GM18520 (cell line): Measurements from ENCODE around the gene CAGE1.
"Not testable (repeated sequence)": the region's sequence is repeated elsewhere in the genome, so short reads cannot be mapped to it uniquely, and the experiment has no call there.

Experiments
- ATAC-seq: cut with Tn5 transposase; IDR thresholded peaks from one replicate; pipeline ENCODE4 v1.9.1; 2021; ENCODE audit not compliant: unreplicated experiment

The CAGE1 gene

DNA sequence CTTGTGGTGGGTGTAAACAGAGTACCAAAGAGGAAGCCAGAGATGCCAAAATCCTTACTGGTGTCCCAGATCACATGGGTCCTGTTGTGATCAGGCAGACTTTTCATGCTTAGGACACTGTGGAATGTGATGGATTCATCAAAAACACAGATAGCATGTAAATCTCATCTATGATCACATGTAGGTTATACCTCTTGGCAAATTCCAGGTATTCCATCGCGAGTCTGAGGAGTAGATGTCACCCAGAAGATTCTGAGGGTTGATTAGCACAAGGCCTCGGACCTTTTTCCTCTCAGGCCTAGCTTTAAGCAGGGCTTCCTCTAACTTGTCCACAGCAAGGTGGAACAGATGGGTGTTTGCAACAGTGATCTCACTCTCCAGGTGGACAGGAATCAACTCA, 48.3 kb downstream of the CAGE1 start:
- ATAC-seq = no peak

DNA sequence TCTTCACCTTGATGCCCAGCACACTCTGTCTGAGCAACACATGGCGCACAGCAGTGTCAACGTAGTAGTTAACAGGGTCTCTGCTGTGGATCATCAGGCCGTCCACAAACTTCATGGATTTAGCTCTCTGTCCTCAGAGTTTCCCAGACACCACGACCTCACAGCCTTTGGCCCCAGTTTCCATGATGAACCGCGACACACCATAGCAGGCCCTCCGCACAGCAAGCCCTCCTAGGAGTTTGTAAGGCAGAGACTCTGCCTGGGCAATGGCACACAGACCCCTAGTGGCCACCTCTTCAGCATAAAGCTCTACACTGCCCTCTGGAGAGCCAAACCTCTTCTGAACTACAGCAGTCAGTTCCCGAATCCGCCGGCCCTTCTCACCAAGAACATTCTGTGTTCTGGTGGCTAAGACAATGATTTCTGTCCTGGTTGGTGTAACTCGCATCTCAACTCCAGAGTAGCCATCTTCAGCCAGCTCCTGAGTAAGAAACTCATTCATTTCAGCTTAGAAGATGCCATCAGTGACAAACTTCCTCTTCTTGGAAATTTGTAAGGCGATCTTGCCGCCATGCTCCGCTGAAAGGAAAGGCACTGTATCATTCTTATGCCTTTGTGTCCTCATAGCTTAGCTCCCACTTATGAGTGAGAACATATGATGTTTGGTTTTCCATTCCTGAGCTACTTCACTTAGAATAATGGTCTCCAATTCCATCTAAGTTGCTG, 50.4 kb downstream of the CAGE1 start:
- ATAC-seq = not testable (repeated sequence)

DNA sequence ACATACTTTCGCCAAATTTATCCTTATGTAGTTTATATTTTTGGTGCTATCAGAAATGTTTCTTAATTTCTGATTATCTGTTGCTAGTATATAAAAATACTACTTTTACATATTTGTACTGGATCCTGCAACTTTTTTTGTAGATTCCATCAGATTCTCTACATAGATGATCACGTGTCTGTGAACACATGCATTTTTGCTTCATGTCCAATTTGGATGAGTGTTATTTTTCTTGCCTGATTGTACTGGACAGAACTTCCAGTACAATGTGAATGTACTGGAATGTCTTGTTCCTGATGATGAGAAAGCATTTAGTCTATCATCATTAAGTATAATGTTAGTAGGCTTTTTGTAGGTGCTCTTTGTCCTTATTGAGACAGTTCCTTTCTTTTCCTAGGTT, 51.5 kb downstream of the CAGE1 start:
- no peak for ATAC-seq

DNA sequence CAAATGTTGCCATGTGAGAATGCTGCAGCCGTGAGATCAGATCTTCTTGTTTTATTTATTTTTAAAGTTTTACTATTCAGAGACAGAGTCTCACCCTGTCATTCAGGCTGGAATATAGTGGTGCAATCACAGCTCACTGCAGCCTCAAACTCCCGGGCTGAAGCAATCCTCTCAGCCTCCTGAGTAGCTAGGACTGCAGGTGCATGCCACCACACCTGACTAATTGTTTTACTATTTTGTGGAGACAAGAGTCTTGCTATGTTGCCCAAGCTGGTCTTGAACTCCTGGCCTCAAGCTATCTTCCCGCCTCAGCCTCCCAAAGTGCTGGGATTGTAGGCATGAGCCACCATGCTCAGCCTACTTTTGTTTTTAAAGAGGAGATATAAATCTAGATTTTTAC, 54.0 kb downstream of the CAGE1 start:
- no peak for ATAC-seq

DNA sequence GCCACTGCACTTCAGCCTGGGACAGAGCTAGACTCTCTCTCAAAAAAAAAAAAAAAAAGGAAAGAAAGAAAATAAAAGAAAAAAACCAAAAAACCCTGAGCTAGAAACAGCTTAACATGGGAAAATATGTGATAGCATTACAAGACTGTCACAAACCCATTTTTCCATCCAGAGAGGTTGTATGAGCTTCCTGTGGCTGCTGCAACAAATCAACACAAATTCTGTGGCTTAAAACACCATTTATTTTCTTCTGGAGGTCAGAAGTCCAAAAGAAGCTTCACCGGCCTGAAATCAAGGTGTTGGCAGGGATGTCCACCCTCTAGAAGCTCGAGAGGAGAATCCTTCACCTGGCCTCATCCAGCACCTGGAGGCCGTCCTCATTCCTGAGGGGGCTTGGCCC, 54.9 kb downstream of the CAGE1 start:
- no peak for ATAC-seq

DNA sequence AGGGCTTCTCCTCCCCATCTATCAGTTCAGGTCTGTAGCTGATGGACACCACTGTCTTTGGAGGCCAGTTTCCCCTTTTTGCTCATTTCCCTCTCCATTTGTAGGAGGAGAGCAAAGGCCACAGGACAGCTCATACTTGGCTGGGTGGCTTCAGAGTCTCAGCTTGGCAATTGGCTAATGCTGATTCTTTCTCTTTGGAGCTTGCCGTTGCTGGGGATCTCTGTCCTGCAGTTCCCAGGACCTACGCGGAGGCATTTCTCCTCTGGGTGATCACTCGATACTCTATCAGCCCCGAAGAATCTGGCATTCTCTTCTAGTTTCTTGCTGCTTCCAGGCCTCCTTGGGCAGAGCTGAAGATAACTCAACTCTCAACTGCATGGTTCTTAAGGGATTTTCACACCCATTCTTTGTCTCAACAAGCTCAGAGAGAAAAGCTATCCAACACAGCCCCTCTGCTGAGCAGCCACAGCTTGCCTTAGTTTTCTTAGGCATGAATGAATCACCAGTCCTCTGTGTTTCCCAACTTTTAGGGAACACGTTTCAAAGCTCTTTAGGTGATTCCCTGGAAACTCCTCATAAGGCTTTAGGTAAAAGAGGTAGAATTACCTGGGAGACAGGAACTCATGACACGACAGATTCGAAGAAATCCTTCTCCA, 57.3 kb downstream of the CAGE1 start:
- no peak for ATAC-seq

DNA sequence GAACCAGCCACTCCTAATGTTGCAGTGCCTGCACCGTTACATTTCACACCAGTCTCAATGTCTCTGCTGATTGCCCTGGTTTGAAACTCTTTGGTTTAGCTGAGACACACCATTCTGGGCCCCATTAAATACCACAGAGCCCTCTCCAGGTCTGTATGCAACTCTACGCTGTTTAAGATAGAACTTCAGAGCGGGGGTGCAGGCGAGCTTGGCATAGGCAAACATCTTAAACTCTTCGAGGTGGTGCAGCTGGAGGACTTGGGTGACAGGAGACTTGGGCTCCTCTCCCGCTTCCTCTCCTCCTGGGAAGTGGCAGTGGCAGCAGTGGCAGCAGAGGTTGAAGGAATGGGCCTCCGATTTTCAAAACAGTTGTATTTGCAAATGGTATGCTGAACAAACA, 58.1 kb downstream of the CAGE1 start:
- no peak for ATAC-seq

DNA sequence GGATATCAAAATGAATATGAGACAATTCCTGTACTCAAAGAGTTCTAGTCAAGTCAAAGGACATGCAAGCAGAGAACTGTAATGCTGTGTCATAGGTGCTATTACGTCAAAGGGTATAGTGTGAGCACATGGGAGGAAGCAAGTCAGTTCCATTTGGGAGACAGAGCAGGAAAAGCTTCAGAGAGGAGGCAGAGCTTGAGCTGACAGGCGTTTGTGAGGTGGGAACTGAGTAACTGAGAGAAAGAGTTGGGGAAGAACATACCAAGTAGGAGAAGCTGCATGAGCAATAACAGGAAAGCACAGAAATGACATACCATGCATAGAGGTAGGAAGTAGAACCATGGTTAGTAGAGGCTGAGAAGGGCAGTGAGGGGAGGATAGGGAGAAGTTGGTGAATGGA, 61.3 kb downstream of the CAGE1 start:
- no peak for ATAC-seq

DNA sequence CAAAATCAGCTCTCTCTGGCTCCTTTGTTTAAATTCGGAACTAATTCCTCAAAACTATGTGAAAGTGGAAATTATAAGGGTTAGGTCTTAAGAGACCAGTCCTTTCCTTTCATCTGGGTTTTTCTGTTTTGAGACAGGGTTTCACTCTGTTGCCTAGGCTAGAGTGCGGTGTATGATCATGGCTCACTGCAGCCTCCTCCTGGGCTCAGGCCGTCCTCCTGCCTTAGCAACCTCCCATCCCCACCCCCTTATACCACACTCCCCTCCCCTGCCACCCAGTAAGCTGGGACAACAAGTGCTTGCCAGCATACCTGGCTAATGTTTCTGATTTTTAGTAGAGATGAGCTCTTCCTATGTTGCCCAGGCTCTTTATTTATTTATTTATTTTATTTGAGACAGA, 63.8 kb downstream of the CAGE1 start:
- ATAC-seq = no peak

DNA sequence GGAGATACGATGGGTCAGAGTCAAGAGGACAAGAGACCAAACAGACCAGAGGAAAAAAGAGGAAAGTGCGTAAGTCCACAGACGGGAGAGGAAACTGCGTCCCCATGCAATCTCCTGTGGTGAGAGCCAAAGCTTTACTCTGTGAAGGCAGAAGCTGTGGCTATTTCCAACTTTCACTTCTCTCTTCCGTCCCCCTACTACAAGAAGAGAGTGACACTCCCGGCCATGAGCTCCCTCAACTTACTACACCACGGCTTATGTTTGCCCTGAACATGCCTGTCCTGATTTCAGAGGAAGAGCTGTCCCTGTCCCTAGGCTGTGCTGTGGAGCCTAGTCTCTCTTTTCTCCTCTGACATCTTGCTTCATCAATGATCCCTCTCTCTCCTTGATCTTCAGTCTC, 65.0 kb downstream of the CAGE1 start:
- no peak for ATAC-seq

DNA sequence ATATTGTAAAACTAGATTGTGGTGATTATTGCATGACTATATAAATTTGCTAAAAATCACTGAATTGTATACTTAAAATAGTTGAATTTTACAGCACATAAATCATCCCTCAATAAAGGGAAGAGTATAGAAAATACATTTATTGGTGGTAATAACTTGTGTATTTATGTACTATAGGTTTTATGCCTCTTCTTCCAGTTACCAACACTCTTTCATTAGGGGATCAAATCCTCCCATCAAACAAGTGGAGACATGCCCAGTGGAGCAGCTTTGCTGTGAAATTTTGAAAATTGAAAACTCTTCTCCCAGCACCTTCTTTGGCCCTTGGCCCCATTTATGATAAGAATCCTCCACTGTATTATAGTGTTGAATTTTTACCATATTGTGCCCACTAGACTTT, 66.5 kb downstream of the CAGE1 start:
- ATAC-seq = no peak

DNA sequence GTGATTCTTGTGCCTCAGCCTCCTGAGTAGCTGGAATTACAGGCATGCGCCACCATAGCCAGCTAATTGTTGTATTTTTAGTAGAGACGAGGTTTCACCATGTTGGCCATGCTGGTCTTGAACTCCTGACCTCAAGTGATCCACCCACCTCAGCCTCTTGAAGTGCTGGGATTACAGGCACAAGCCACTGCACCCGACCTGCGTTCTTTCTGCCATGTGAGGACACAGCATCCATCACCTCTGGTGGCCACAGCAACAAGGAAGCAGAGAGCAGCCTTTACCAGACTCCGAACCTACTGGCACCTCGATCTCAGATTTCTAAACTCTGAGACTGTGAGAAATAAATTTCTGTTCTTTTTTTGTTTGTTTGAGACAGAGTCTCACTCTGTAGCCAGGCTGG, 67.7 kb downstream of the CAGE1 start:
- not testable (repeated sequence) for ATAC-seq

DNA sequence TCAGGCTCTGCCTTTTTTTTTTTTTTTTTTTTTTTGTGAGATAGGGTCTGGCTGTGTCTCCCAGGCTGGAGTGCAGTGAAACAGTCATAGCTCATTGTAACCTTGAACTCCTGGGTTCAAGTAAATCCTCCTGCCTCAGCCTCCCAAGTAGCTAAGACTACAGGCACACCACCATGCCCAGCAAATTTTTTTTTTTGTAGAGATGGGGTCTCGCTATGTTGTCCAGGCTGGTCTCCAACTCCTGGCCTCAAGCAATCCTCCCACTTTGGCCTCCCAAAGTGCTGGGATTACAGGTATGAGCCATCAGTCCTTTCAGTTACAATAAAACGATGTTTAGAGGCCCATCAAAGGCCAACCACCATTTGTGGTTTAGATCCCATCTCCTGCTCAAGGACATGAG, 70.1 kb downstream of the CAGE1 start:
- not testable (repeated sequence) for ATAC-seq

DNA sequence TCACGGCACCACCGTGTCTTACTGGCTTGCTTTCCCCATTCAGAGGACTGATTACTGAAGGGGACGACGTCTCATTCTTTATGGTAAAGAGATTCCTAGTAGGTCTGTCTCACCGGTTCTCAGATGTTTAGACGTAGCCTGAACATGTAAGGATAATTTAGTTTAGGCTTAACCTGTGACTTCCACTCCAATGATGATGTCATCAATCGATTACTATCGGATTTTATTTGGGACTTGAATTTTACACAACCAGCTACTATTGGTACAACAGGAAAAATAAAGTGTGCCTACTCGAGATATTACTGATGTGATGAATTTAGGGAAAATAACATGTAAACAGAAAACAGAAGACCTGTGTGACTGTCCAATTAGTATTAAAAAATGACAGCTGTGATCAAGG, 72.0 kb downstream of the CAGE1 start:
- no peak for ATAC-seq

DNA sequence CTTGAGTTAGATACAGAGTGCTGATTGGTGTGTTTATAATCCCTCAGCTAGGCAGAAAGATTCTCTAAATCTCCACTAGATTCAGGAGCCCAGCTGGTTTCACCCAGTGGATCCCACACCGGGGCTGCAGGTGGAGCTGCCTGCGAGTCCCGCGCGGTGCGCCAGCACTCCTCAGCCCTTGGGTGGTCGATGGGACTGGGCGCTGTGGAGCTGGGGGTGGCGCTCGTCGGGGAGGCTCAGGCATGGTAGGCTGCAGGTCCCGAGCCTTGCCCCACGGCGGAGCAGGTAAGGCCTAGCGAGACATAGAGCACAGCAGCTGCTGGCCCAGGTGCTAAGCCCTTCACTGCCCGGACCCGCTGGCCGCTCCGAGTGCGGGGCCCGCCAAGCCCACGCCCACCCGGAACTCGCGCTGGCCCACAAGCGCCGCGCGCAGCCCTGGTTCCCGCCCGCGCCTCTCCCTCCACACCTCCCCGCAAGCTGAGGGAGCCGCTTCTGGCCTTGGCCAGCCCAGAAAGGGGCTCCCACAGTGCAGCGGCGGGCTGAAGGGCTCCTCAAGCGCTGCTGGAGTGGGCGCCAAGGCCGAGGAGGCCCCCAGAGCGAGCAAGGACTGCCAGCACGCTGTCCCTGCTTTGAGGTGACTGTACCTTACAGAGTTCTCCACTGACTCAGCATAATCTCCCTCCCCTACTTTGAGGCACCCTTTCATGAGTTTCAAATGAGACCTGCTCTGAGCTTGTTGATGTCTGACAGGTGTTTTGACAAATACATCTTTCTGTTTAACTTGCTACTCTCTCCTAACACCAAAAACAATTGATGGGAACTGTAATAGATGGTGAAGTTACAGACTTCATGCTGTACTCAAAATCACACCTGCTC, 72.6 kb downstream of the CAGE1 start:
- ATAC-seq = no peak

DNA sequence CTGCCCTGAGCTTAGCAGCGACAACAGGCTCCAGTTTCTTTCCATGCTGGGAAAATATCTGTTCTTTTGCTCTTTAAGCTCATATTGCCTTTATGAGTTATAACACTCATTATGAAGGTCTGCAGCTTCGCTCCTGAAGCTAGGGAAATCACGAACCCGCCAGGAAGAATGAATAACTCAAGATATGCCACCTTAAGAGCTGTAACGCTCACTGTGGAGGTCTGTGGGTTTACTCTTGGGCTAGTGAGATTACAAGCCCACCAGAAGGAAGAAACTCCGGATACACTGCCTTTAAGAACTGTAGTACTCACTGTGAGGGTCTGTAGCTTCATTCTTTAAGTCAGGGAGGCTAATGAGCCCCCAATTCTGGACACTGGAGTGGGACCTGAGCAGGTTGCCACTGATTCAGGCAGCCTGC, 73.6 kb downstream of the CAGE1 start:
- ATAC-seq = no peak

DNA sequence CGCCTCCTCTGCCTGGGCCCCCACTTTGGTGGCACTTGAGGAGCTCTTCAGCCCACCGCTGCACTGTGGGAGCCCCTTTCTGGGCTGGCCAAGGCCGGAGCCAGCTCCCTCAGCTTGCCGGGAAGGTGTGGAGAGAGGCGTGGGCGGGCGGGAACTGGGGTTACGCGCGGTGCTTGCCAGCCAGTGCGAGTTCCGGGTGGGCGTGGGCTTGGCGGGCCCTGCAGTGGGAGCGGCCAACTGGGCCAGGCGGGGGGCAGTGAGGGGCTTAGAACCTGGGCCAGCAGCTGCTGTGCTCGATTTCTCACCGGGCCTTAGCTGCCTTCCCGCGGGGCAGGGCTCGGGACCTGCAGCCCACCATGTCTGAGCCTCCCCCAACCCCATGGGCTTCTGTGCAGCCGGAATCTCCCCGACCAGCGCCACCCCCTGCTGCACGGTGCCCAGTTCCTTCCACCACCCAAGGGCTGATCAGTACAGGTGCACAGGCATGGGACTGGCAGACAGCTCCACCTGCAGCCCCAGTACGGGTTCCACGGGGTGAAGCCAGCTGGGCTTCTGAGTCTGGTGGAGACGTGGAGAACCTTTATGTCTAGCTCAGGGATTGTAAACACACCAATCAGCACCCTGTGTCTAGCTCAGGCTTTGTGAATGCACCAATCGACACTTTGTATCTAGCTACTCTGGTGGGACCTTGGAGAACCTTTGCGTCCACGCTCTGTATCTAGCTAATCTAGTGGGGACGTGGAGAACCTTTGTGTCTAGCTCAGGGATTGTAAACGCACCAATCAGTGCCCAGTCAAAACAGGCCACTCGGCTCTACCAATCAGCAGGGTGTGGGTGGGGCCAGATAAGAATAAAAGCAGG, 74.2 kb downstream of the CAGE1 start:
- ATAC-seq = not testable (repeated sequence)

DNA sequence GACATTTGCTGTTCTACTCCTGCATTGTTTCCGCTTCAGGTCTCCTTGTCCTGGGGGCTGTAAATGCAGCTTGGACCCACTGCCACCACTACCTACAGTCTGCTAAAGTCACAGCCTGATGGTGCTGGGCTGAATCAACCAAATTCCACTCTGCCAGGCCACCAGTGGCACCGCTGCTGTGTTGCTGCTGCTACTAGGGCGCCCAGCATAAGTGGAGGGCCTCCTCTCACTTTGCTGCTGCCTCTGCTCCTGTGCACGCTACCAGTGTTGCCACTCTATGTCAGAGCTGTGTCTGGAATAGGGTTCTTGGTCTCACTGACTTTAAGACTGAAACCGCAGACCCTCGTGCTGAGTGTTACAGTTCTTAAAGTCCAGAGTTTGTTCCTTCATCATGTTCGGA, 75.1 kb downstream of the CAGE1 start:
- ATAC-seq = no peak

DNA sequence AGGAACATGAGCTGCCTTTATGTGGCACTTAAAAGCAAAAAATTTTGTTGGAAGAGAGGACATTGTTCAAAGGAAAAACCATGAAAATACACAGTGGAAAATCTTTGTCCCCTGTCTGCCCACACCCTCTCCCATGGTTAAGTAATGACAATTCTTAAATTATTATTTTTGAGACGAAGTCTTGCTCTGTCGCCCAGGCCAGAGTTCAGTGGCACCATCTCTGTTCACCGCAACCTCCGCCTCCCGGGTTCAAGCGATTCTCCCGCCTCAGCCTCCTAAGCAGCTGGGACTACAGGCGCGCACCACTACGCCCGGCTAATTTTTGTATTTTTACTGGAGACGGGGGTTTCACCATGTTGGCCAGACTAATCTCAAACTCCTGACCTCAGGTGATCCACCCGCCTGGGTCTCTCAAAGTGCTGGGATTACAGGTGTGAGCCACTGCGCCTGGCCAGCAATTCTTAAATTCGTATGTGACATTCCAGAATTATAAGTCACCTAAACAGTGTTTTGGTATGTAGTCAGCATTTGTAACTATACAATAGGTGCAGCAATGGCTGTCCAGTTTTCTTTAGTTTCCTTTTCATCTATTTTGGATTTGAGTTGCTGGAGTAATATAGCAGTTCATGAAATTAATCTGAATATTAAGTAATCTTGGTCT, 75.9 kb downstream of the CAGE1 start:
- ATAC-seq = no peak
